Measurements from ENCODE around the gene TM9SF1. TPM values are rescaled to one million over a fixed set of nuclear protein-coding genes. Genes with fewer than 3 reads are reported as not detected.

The TM9SF1 gene
- total and polyA plus RNA-seq, 10 of the 15 experiments (the other 5 are each of a cell fraction or from before 2014, with no cell fraction given): 7.2 to 39.2 (median 17.6) TPM

DNA sequence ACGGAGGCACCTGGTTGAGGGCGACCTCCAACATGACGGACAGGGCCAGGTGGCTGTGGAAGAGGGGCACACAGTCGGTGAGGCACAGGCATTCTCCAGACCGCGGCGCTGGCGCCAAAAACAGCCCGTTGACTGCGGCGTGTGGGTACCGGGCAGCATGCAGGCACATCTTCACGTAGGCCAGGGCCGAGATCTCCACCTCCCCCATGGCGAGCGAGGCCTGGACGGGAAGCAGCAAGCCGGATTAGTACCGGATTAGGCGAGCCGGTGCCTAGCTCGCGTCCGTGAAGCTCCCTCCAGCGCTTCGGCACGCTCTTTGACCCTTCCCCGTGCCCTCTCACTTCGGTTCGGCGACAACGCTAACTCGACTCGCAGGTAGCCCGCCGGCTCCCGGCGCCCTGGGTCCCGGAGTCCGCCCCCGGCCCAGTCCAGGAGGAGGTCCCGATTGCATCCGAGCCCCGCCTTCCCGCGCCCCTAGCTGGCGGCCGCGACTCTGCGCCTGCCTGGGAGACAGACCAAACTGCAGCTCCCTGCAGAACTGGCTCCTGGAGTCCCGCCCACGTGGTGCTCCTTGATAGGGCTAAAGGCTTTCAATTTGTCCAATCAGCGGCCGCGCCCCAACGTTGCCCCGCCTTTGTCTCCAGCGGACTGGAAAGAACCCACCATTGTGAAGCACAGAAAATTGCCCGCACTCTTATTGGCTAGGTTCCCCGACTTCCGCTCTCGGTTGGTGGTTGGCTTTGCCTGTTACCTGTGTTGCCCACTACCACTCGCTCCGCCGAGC, 54.0 kb downstream of the TM9SF1 start, which contains the start of gene EMC9 (continued):
- TF ChIP-seq TCF3 (IDR thresholded peaks at IDR 0.05; ENCODE audit: borderline replicate concordance, insufficient read depth, low read depth, low read length) (peak; percentile 79; the same call in 1 of the 2 replicates), CHD4 (IDR thresholded peaks at IDR 0.05) (no peak), STAT1 (conservative IDR thresholded peaks at IDR 0.05) (no peak), ZNF274 (IDR thresholded peaks at IDR 0.05; ENCODE audit: insufficient read depth, insufficient read length) (no peak), POLR2AphosphoS5 (IDR thresholded peaks at IDR 0.05; ENCODE audit: low read length) (peak; percentile 90), TBL1XR1 (IDR thresholded peaks at IDR 0.05; ENCODE audit: low read depth, low read length) (no peak), MXI1 (IDR thresholded peaks at IDR 0.05; ENCODE audit: low read depth, low read length) (peak; percentile 66; the same call in 1 of the 2 replicates), GABPA (IDR thresholded peaks at IDR 0.05; ENCODE audit: low read depth) (no peak), ZNF207 (IDR thresholded peaks at IDR 0.05; ENCODE audit: borderline replicate concordance) (no peak), SREBF2 (IDR thresholded peaks at IDR 0.05; ENCODE audit: low read length) (no peak), KLF5 (IDR thresholded peaks at IDR 0.05; ENCODE audit: partially characterized antibody) (peak; percentile 43), IKZF1 (conservative IDR thresholded peaks at IDR 0.05) (peak; percentile 73), EED (IDR thresholded peaks at IDR 0.05; ENCODE audit: low read depth) (no peak), FOXK2 (IDR thresholded peaks at IDR 0.05) (peak; percentile 52; the same call in 1 of the 2 replicates), NFYA (IDR thresholded peaks at IDR 0.05; ENCODE audit: borderline replicate concordance, low read depth, low read length) (no peak; the same call in 1 of the 2 replicates), SPI1 (IDR thresholded peaks at IDR 0.05; ENCODE audit: borderline replicate concordance, insufficient read depth, low read depth, low read length) (peak; percentile 66), YBX1 (IDR thresholded peaks at IDR 0.05) (no peak), ZBED1 (IDR thresholded peaks at IDR 0.05; ENCODE audit: borderline replicate concordance) (no peak), MEF2A (IDR thresholded peaks at IDR 0.05; ENCODE audit: insufficient read depth, low read depth, low read length) (no peak)
- TF ChIP-seq, protein P1, sequence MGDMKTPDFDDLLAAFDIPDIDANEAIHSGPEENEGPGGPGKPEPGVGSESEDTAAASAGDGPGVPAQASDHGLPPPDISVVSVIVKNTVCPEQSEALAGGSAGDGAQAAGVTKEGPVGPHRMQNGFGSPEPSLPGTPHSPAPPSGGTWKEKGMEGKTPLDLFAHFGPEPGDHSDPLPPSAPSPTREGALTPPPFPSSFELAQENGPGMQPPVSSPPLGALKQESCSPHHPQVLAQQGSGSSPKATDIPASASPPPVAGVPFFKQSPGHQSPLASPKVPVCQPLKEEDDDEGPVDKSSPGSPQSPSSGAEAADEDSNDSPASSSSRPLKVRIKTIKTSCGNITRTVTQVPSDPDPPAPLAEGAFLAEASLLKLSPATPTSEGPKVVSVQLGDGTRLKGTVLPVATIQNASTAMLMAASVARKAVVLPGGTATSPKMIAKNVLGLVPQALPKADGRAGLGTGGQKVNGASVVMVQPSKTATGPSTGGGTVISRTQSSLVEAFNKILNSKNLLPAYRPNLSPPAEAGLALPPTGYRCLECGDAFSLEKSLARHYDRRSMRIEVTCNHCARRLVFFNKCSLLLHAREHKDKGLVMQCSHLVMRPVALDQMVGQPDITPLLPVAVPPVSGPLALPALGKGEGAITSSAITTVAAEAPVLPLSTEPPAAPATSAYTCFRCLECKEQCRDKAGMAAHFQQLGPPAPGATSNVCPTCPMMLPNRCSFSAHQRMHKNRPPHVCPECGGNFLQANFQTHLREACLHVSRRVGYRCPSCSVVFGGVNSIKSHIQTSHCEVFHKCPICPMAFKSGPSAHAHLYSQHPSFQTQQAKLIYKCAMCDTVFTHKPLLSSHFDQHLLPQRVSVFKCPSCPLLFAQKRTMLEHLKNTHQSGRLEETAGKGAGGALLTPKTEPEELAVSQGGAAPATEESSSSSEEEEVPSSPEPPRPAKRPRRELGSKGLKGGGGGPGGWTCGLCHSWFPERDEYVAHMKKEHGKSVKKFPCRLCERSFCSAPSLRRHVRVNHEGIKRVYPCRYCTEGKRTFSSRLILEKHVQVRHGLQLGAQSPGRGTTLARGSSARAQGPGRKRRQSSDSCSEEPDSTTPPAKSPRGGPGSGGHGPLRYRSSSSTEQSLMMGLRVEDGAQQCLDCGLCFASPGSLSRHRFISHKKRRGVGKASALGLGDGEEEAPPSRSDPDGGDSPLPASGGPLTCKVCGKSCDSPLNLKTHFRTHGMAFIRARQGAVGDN (IDR thresholded peaks at IDR 0.05): no peak
- TF ChIP-seq, protein P2, sequence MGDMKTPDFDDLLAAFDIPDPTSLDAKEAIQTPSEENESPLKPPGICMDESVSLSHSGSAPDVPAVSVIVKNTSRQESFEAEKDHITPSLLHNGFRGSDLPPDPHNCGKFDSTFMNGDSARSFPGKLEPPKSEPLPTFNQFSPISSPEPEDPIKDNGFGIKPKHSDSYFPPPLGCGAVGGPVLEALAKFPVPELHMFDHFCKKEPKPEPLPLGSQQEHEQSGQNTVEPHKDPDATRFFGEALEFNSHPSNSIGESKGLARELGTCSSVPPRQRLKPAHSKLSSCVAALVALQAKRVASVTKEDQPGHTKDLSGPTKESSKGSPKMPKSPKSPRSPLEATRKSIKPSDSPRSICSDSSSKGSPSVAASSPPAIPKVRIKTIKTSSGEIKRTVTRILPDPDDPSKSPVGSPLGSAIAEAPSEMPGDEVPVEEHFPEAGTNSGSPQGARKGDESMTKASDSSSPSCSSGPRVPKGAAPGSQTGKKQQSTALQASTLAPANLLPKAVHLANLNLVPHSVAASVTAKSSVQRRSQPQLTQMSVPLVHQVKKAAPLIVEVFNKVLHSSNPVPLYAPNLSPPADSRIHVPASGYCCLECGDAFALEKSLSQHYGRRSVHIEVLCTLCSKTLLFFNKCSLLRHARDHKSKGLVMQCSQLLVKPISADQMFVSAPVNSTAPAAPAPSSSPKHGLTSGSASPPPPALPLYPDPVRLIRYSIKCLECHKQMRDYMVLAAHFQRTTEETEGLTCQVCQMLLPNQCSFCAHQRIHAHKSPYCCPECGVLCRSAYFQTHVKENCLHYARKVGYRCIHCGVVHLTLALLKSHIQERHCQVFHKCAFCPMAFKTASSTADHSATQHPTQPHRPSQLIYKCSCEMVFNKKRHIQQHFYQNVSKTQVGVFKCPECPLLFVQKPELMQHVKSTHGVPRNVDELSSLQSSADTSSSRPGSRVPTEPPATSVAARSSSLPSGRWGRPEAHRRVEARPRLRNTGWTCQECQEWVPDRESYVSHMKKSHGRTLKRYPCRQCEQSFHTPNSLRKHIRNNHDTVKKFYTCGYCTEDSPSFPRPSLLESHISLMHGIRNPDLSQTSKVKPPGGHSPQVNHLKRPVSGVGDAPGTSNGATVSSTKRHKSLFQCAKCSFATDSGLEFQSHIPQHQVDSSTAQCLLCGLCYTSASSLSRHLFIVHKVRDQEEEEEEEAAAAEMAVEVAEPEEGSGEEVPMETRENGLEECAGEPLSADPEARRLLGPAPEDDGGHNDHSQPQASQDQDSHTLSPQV (IDR thresholded peaks at IDR 0.05): no peak

Data from GM12878 (cell line).